Germinal center (tissue), 1 donor: ENCODE data around the gene BTBD9.

Experiments used
- DNase-seq: peaks from one replicate; pipeline ENCODE4 v3.0.0; 2012; ENCODE audit warnings: mixed read lengths, low spot score

Gene BTBD9

GRCh38 chr6:38554700-38555413, 84.9 kb downstream of the BTBD9 start:
- no peak for DNase-seq

GRCh38 chr6:38554014-38554413, 85.7 kb downstream of the BTBD9 start:
- no peak for DNase-seq

GRCh38 chr6:38552121-38552520, 87.6 kb downstream of the BTBD9 start:
- DNase-seq = peak; percentile 81

- no peak for DNase-seq
Observed at GRCh38 chr6:38549795-38550194, 89.9 kb downstream of the BTBD9 start.

GRCh38 chr6:38549180-38549579, 90.5 kb downstream of the BTBD9 start:
- DNase-seq = no peak

GRCh38 chr6:38543022-38543421, 96.7 kb downstream of the BTBD9 start:
- DNase-seq = no peak

- DNase-seq = no peak
Observed at GRCh38 chr6:38542031-38542430, 97.7 kb downstream of the BTBD9 start.

- no peak for DNase-seq
Observed at GRCh38 chr6:38533064-38533463, 106.7 kb downstream of the BTBD9 start.

- DNase-seq = no peak
Observed at GRCh38 chr6:38531134-38531533, 108.6 kb downstream of the BTBD9 start.

- DNase-seq = no peak
Observed at GRCh38 chr6:38528196-38528965, 111.3 kb downstream of the BTBD9 start.

GRCh38 chr6:38527371-38527770, 112.4 kb downstream of the BTBD9 start:
- DNase-seq = no peak

GRCh38 chr6:38525888-38526287, 113.8 kb downstream of the BTBD9 start:
- DNase-seq = no peak

- DNase-seq = no peak
Observed at GRCh38 chr6:38524436-38525145, 115.1 kb downstream of the BTBD9 start.

- DNase-seq = no peak
Observed at GRCh38 chr6:38522322-38522721, 117.4 kb downstream of the BTBD9 start.

- no peak for DNase-seq
Observed at GRCh38 chr6:38518511-38519304, 121.0 kb downstream of the BTBD9 start.

- DNase-seq = no peak
Observed at GRCh38 chr6:38517005-38517404, 122.7 kb downstream of the BTBD9 start.

- no peak for DNase-seq
Observed at GRCh38 chr6:38514399-38514798, 125.3 kb downstream of the BTBD9 start.

GRCh38 chr6:38512211-38512610, 127.5 kb downstream of the BTBD9 start:
- no peak for DNase-seq

GRCh38 chr6:38510205-38510604, 129.5 kb downstream of the BTBD9 start:
- no peak for DNase-seq

- no peak for DNase-seq
Observed at GRCh38 chr6:38509713-38510112, 130.0 kb downstream of the BTBD9 start.

GRCh38 chr6:38508894-38509293, 130.8 kb downstream of the BTBD9 start:
- DNase-seq = no peak

- no peak for DNase-seq
Observed at GRCh38 chr6:38508286-38508685, 131.4 kb downstream of the BTBD9 start.
